B cell (primary cell): ENCODE results near the gene DEAF1. TPM values are rescaled to one million over a fixed set of nuclear protein-coding genes. Genes with fewer than 3 reads are reported as not detected.

ENCODE experiments used
- ATAC-seq: fragments of 200-7000 bp; cut with Tn5 transposase; one replicate; pipeline ENCODE4 v1.10.0; 2021; ENCODE audit warnings: low read depth, mild to moderate bottlenecking, moderate number of reproducible peaks, moderate library complexity
- CTCF ChIA-PET: fragments of 350-600 bp; sonication (Branson Sonifier 250); formaldehyde crosslinking; loops from one replicate; lab custom pipeline; 2021; ENCODE audit warnings: antibody characterized with exemption, inconsistent platforms; lab: Charles Lee
- POLR2A ChIA-PET: fragments of 350-600 bp; sonication (Branson Sonifier 250); formaldehyde crosslinking; loops from one replicate; lab custom pipeline; 2021; ENCODE audit warnings: antibody characterized with exemption; lab: Charles Lee
- DNase-seq: peaks from one replicate; pipeline ENCODE4 v3.0.0; 2013
- H2AFZ ChIP-seq: 2 replicates; pipeline ENCODE4 v1.6.1; 2012; ENCODE audit warnings: mild to moderate bottlenecking, low read depth, low read length; ENCODE audit not compliant: insufficient read depth, poor library complexity, severe bottlenecking
- H3K27ac ChIP-seq, 2 donors: 1 replicate in 1 of 2; 2 replicates in 1 of 2; pipeline ENCODE4 v1.5.1; 2012 to 2013; ENCODE audit warnings: low read length in 2 of 2, mild to moderate bottlenecking in 2 of 2, moderate library complexity in 1 of 2
- H3K27me3 ChIP-seq, 4 experiments: fragments of 200-600 bp in 1 of 4; sonication (generic) in 1 of 4; replicated peaks in 1 of 4; 1 replicate in 2 of 4; 2 replicates in 2 of 4; pipeline versions ENCODE4 v1.6.1 to v1.7.0; 2013 to 2016; ENCODE audit warnings: low read length in 3 of 4, mild to moderate bottlenecking in 2 of 4, mixed read lengths in 1 of 4, moderate library complexity in 1 of 4; ENCODE audit not compliant: insufficient read depth in 4 of 4, control insufficient read depth in 3 of 4; ENCODE audit errors: control extremely low read depth in 1 of 4
- H3K36me3 ChIP-seq, 2 experiments: replicated peaks in 1 of 2; 1 replicate in 1 of 2; 2 replicates in 1 of 2; pipeline versions ENCODE4 v1.6.1 to v1.7.1; 2013; ENCODE audit warnings: low read length in 1 of 2; ENCODE audit not compliant: insufficient read depth in 2 of 2, control insufficient read depth in 1 of 2; ENCODE audit errors: control extremely low read depth in 1 of 2, extremely low read depth in 1 of 2
- H3K4me1 ChIP-seq, 2 donors: fragments of 200-600 bp in 1 of 2; sonication (generic) in 1 of 2; 1 replicate in 1 of 2; 2 replicates in 1 of 2; pipeline versions ENCODE4 v1.5.1 to v1.6.1; 2013 to 2017; ENCODE audit warnings: low read length in 2 of 2; ENCODE audit not compliant: control insufficient read depth in 2 of 2, insufficient read depth in 2 of 2
- H3K4me2 ChIP-seq: replicated peaks from 2 replicates; pipeline ENCODE3; 2012; ENCODE audit warnings: mild to moderate bottlenecking, low read depth, low read length; ENCODE audit not compliant: poor library complexity, severe bottlenecking
- H3K4me3 ChIP-seq, 5 experiments: fragments of 200-600 bp in 1 of 5; sonication (generic) in 1 of 5; 1 replicate in 3 of 5; 2 replicates in 2 of 5; pipeline versions ENCODE4 v1.5.1 to v1.7.0; 2011 to 2016; ENCODE audit warnings: low read length in 4 of 5, mild to moderate bottlenecking in 4 of 5, low read depth in 2 of 5, control low read depth in 1 of 5, moderate library complexity in 1 of 5; ENCODE audit not compliant: insufficient read depth in 1 of 5; ENCODE audit errors: control extremely low read depth in 1 of 5, extremely low read depth in 1 of 5
- H3K79me2 ChIP-seq: fragments of 200-600 bp; sonication (generic); one replicate; pipeline ENCODE4 v1.6.0; 2016; ENCODE audit warnings: low read length; ENCODE audit not compliant: control insufficient read depth, insufficient read depth
- H3K9ac ChIP-seq: fragments of 200-600 bp; sonication (generic); 2 replicates; pipeline ENCODE4 v1.6.1; 2017; ENCODE audit warnings: mild to moderate bottlenecking, low read length, moderate library complexity
- H3K9me3 ChIP-seq, 3 donors: one replicate each; pipeline versions ENCODE4 v1.6.1 to v1.7.1; 2013; ENCODE audit warnings: low read length in 2 of 3; ENCODE audit not compliant: control insufficient read depth in 2 of 3, insufficient read depth in 1 of 3; ENCODE audit errors: control extremely low read depth in 1 of 3
- H4K20me1 ChIP-seq: 2 replicates; pipeline ENCODE4 v1.6.0; 2012; ENCODE audit warnings: mild to moderate bottlenecking, low read length; ENCODE audit not compliant: insufficient read depth, control insufficient read depth, poor library complexity, severe bottlenecking
- H3K27ac Mint-ChIP-seq: one replicate; pipeline ENCODE4 v1.8.0; 2021; ENCODE audit warnings: mixed read lengths
- H3K27me3 Mint-ChIP-seq: one replicate; pipeline ENCODE4 v1.8.0; 2021; ENCODE audit warnings: mixed read lengths
- H3K4me1 Mint-ChIP-seq: one replicate; pipeline ENCODE4 v1.8.0; 2021; ENCODE audit warnings: mixed read lengths
- H3K4me3 Mint-ChIP-seq: one replicate; pipeline ENCODE4 v1.8.0; 2021; ENCODE audit warnings: mixed read lengths
- H3K9me3 Mint-ChIP-seq: one replicate; pipeline ENCODE4 v1.8.0; 2022; ENCODE audit warnings: mixed read lengths; ENCODE audit not compliant: insufficient read depth
- EZH2 ChIP-seq: IDR thresholded peaks from 2 replicates; pipeline ENCODE4 v1.6.1; 2012; ENCODE audit warnings: borderline replicate concordance, low read depth, mild to moderate bottlenecking, moderate library complexity, low read length; ENCODE audit not compliant: insufficient read depth, poor library complexity, severe bottlenecking
- WGBS: methylation state at CpG from one replicate; pipeline ENCODE4 v1.1.5; 2013; ENCODE audit warnings: missing lambda C conversion rate; ENCODE audit not compliant: insufficient coverage; 5-methylcytosine and 5-hydroxymethylcytosine counted together
- intact Hi-C: fragments of 100-400 bp; cut with micrococcal nuclease; formaldehyde crosslinking; loops from one replicate; pipeline ENCODE4 v1.10.0; 2022
- polyA plus RNA-seq: library from polyadenylated mRNA; depleted of rRNA; stranded (reverse); fragments of >200 nt; gene quantifications from 2 replicates; pipeline ENCODE4 v1.2.3, GENCODE V29; 2012
- total RNA-seq, 2 donors: library from RNA; stranded (reverse); fragments of 120-200 nt in 1 of 2; gene quantifications; 1 replicate in 1 of 2; 2 replicates in 1 of 2; pipeline versions ENCODE4 v1.2.3 to v1.2.4, GENCODE V29; 2013 to 2022
- TF ChIP-seq, protein P1 (sequence below): fragments of 200-600 bp; IDR thresholded peaks from one replicate; pipeline ENCODE4 v1.8.0; 2022; ENCODE audit warnings: antibody characterized with exemption, mild to moderate bottlenecking

The DEAF1 gene
- total and polyA plus RNA-seq, 2 donors (not counting 1 experiment from before 2014, with no cell fraction given), result 31.8 to 53.6 TPM

DNA sequence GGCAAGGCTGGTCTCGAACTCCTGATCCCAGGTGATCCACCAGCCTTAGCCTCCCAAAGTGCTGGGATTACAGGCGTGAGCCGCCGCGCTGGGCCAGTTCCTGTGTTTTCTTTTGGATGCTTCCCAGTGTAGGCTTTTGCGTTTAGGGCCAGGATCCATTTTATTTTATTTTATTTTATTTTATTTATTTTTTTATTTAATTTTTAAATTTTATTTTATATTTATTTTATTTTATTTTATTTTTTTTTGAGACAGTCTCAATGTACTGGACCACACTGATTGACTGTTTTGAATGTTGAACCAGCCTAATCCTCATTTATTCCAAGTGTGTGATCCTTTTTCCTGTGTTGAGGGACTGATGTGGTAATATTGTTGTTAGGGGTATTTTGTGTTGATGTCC, 19.4 kb upstream of the DEAF1 start:
- Histone ChIP-seq H2AFZ (no peak overlapping the region), H3K9ac (no peak overlapping the region), H3K9me3 (peaks cover 0 to 9% (median 0%) of the 10 kb centered on the region in 3 donors), H3K27me3 (peaks cover 0 to 19% (median 2%) of the 10 kb centered on the region in 4 experiments), H3K4me3 (no peak overlapping the region), H3K36me3 (no peaks in the 10 kb centered on the region), H4K20me1 (no peaks in the 10 kb centered on the region), H3K79me2 (no peaks in the 10 kb centered on the region), H3K27ac (no peak overlapping the region), H3K4me2 (no peak overlapping the region), H3K4me1 (peaks cover 0 to 13% of the 10 kb centered on the region in 2 donors)
- H3K4me3 Mint-ChIP-seq, result no peak overlapping the region
- H3K27me3 Mint-ChIP-seq, result peaks cover 19% of the 10 kb centered on the region
- no peaks in the 10 kb centered on the region for H3K9me3 Mint-ChIP-seq
- peaks cover 10% of the 10 kb centered on the region for H3K4me1 Mint-ChIP-seq
- TF ChIP-seq EZH2, result no peak
- TF ChIP-seq, protein P1, sequence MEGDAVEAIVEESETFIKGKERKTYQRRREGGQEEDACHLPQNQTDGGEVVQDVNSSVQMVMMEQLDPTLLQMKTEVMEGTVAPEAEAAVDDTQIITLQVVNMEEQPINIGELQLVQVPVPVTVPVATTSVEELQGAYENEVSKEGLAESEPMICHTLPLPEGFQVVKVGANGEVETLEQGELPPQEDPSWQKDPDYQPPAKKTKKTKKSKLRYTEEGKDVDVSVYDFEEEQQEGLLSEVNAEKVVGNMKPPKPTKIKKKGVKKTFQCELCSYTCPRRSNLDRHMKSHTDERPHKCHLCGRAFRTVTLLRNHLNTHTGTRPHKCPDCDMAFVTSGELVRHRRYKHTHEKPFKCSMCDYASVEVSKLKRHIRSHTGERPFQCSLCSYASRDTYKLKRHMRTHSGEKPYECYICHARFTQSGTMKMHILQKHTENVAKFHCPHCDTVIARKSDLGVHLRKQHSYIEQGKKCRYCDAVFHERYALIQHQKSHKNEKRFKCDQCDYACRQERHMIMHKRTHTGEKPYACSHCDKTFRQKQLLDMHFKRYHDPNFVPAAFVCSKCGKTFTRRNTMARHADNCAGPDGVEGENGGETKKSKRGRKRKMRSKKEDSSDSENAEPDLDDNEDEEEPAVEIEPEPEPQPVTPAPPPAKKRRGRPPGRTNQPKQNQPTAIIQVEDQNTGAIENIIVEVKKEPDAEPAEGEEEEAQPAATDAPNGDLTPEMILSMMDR, result no peak
- no peak overlapping the region for H3K27ac Mint-ChIP-seq
- DNase-seq (no peak), ATAC-seq (no peak)
- 88% methylated on average over 2 of the region's 6 CpGs for WGBS
- intact Hi-C loops, result no loop called here
- POLR2A ChIA-PET, result no interaction called here
- CTCF ChIA-PET, result no interaction called here

DNA sequence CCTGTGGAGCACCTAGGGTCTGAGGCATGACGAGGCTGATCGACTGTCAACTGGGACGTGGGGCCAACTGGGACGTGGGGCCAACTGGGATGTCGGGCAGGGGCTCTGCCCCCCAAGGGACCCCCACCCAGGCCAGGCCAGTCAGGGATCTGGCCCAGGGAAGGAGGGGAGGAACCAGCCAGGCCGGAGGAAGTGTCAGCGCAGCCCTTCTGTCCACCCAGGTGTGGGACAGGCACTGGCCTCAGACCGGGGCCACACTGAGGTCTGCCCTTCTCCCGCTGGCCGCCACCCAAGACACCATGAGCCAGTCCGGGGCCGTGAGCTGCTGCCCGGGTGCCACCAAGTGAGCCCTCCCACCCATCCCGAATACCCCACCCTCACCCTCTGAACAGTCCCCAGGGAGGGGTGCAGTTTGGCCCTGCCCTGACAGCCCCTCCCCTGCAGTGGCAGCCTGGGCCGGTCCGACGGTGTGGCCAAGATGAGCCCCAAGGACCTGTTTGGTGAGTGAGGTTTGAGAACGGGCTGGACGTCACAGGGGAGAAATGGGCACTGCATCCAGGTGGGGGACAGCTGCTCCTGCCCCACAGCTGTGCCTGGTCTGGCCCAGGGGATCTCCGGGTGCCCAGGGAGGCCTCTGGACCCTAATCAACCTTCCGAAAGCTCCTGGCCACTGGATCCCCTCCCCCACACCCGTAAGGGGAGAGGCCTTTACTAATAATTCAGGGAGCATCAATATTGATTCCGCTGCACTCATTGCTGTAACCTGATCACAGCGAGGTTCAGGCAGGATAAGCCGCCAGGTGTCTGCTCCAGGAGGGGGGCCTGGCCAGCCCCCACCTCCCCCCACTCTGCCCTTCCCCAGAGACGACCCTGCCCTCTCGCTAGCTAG, 14.3 kb upstream of the DEAF1 start:
- Histone ChIP-seq H3K79me2 (peaks cover 4% of the 10 kb centered on the region), H3K4me3 (no peak overlapping the region), H2AFZ (no peak overlapping the region), H4K20me1 (peaks cover 12% of the 10 kb centered on the region), H3K9ac (no peak overlapping the region), H3K4me2 (no peak overlapping the region), H3K9me3 (peaks cover 0 to 4% (median 0%) of the 10 kb centered on the region in 3 donors), H3K36me3 (no peaks in the 10 kb centered on the region), H3K4me1 (peaks cover 13 to 21% of the 10 kb centered on the region in 2 donors), H3K27me3 (peaks cover 0 to 44% (median 12%) of the 10 kb centered on the region in 4 experiments), H3K27ac (no peak overlapping the region)
- Mint-ChIP-seq H3K27me3 (peaks cover 13% of the 10 kb centered on the region), H3K27ac (no peak overlapping the region), H3K4me1 (peaks cover 10% of the 10 kb centered on the region), H3K9me3 (no peaks in the 10 kb centered on the region), H3K4me3 (no peak overlapping the region)
- no peak for ATAC-seq
- POLR2A ChIA-PET, result interaction anchor here (0.6 to 0.8 kb wide), 2 partner anchors 14 to 66 kb away, joined by 3 to 7 read pairs; partner anchors contain the start of gene TMEM80
- TF ChIP-seq, protein P1, result no peak
- TF ChIP-seq EZH2, result no peak
- CTCF ChIA-PET, result no interaction called here
- intact Hi-C loops, result no loop called here
- WGBS, result 87% methylated on average over 19 of the region's 27 CpGs
- no peak for DNase-seq
